Peyer's patch (tissue), 4 donors: ENCODE results near the gene ADAMTS4.

Source experiments
- POLR2A ChIP-seq, 2 donors: fragments of 450-650 bp; IDR thresholded peaks; one replicate each; pipeline ENCODE4 v1.5.1; 2017; ENCODE audit warnings: antibody characterized with exemption in 2 of 2, mild to moderate bottlenecking in 2 of 2, moderate library complexity in 2 of 2
- TF ChIP-seq, protein P1 (sequence below), 6 experiments: fragments of 450-650 bp in 4 of 6; fragments of 200-600 bp in 2 of 6; sonication (generic) in 1 of 6; IDR thresholded peaks; one replicate each; pipeline ENCODE4 v1.5.1; 2017 to 2019; ENCODE audit warnings: antibody characterized with exemption in 6 of 6, mild to moderate bottlenecking in 3 of 6, moderate library complexity in 1 of 6

DNA sequence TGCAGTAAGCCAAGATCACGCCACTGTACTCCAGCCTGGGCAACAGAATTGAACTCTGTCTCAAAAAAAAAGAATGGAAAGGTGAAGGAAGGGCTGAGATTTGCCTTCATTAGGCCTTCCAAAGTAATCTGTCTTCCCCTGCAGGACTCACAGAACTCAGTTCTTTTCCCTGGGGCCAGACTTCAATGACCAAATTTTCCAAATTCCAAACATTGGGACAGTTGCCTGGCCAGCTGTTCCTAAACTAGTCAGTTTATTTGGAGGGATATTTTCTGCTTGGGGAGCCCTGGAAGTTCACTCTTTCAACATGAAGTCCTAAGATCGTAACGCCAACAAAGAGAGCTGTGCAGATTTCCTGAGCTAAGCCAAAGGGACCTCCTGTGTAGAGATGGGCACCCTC is 61.0 kb downstream of the ADAMTS4 start:
- TF ChIP-seq, protein P1, sequence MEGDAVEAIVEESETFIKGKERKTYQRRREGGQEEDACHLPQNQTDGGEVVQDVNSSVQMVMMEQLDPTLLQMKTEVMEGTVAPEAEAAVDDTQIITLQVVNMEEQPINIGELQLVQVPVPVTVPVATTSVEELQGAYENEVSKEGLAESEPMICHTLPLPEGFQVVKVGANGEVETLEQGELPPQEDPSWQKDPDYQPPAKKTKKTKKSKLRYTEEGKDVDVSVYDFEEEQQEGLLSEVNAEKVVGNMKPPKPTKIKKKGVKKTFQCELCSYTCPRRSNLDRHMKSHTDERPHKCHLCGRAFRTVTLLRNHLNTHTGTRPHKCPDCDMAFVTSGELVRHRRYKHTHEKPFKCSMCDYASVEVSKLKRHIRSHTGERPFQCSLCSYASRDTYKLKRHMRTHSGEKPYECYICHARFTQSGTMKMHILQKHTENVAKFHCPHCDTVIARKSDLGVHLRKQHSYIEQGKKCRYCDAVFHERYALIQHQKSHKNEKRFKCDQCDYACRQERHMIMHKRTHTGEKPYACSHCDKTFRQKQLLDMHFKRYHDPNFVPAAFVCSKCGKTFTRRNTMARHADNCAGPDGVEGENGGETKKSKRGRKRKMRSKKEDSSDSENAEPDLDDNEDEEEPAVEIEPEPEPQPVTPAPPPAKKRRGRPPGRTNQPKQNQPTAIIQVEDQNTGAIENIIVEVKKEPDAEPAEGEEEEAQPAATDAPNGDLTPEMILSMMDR (IDR thresholded peaks at IDR 0.05): no peak
- TF ChIP-seq POLR2A (IDR thresholded peaks at IDR 0.05): no peak
